Activated T-cell treated with anti-CD3 and anti-CD28 coated beads, Interleukin-2, amount 50 U/mL, for 72 hours (primary cell): ENCODE data around the gene IL12RB1. TPM values are rescaled to one million over a fixed set of nuclear protein-coding genes. Genes with fewer than 3 reads are reported as not detected.

Source experiments
- ATAC-seq, 2 donors: fragments of 150-1000 bp; cut with Tn5 transposase; replicated peaks in 1 of 2; 2 replicates each; pipeline ENCODE4 v1.10.0; 2021; ENCODE audit warnings: moderate library complexity in 2 of 2, mild to moderate bottlenecking in 1 of 2
- DNase-seq, 2 donors: peaks; one replicate each; pipeline ENCODE4 v3.0.0; 2021 to 2022; ENCODE audit warnings: mixed read lengths in 1 of 2
- H3K27ac Mint-ChIP-seq: one replicate; pipeline ENCODE4 v1.8.0; 2022; ENCODE audit warnings: mild to moderate bottlenecking, moderate library complexity, mixed read lengths
- H3K27me3 Mint-ChIP-seq: one replicate; pipeline ENCODE4 v1.8.0; 2022; ENCODE audit warnings: low read depth, mixed read lengths
- H3K36me3 Mint-ChIP-seq, 2 donors: one replicate each; pipeline ENCODE4 v1.8.0; 2022; ENCODE audit warnings: mixed read lengths in 2 of 2, mild to moderate bottlenecking in 1 of 2; ENCODE audit not compliant: insufficient read depth in 2 of 2
- H3K4me1 Mint-ChIP-seq: one replicate; pipeline ENCODE4 v1.8.0; 2022; ENCODE audit warnings: low read depth, mixed read lengths
- H3K4me3 Mint-ChIP-seq, 2 donors: one replicate each; pipeline ENCODE4 v1.8.0; 2022; ENCODE audit warnings: mild to moderate bottlenecking in 2 of 2, mixed read lengths in 2 of 2, moderate library complexity in 2 of 2
- H3K9me3 Mint-ChIP-seq, 2 donors: one replicate each; pipeline ENCODE4 v1.8.0; 2022; ENCODE audit warnings: mixed read lengths in 2 of 2
- total RNA-seq, 2 donors: library from RNA; stranded (reverse); gene quantifications; one replicate each; pipeline ENCODE4 v1.2.3, GENCODE V29; 2022

IL12RB1 gene
- total RNA-seq, 2 donors from 2014 or later, result 13.4 to 20.4 TPM

GRCh38 chr19:18017275-18018083 is 69.3 kb downstream of the IL12RB1 start:
- Mint-ChIP-seq H3K4me1 (peaks cover 84% of the 10 kb centered on the region), H3K4me3 (no peak overlapping the region), H3K27ac (no peak overlapping the region), H3K27me3 (no peaks in the 10 kb centered on the region), H3K36me3 (peaks cover 15 to 20% of the 10 kb centered on the region in 2 donors), H3K9me3 (peaks cover 0 to 2% of the 10 kb centered on the region in 2 donors)
- DNase-seq (no peak), ATAC-seq (no peak)

- Mint-ChIP-seq H3K4me1 (peaks cover 73% of the 10 kb centered on the region), H3K4me3 (no peak overlapping the region), H3K27me3 (no peaks in the 10 kb centered on the region), H3K36me3 (peaks cover 12 to 23% of the 10 kb centered on the region in 2 donors), H3K27ac (peak overlapping the region; percentile 9), H3K9me3 (no peaks in the 10 kb centered on the region)
- DNase-seq (no peak), ATAC-seq (no peak)
Measured at GRCh38 chr19:18016209-18016910, 70.4 kb downstream of the IL12RB1 start.

DNA sequence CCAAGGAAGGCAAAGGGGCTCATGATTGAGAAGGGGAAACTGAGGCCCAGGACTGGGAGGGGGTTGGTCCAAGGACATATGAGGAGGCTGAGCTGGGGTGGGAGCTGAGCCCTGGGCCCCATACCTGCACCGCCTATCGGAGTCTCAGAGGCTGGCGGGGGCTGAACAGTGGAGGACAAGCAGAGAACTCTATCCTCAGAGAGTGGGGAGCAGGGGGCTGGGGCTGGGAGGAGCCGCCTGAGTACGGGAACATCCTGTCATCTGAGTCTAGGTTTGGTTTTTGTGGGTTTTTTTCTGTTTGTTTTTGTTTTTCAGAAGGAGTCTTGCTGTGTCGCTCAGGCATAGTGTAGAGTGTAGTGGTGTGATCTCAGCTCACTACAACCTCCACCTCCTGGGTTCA is 72.5 kb downstream of the IL12RB1 start:
- H3K4me1 Mint-ChIP-seq, result peaks cover 64% of the 10 kb centered on the region
- H3K27ac Mint-ChIP-seq, result peak overlapping the region; percentile 83
- H3K36me3 Mint-ChIP-seq, result peaks cover 12 to 31% of the 10 kb centered on the region in 2 donors
- DNase-seq, result peak; percentile 55 to 58
- H3K4me3 Mint-ChIP-seq, result peak overlapping the region; percentile 31 to 74
- H3K9me3 Mint-ChIP-seq, result no peaks in the 10 kb centered on the region
- peak; percentile 80 for ATAC-seq
- H3K27me3 Mint-ChIP-seq, result no peaks in the 10 kb centered on the region

DNA sequence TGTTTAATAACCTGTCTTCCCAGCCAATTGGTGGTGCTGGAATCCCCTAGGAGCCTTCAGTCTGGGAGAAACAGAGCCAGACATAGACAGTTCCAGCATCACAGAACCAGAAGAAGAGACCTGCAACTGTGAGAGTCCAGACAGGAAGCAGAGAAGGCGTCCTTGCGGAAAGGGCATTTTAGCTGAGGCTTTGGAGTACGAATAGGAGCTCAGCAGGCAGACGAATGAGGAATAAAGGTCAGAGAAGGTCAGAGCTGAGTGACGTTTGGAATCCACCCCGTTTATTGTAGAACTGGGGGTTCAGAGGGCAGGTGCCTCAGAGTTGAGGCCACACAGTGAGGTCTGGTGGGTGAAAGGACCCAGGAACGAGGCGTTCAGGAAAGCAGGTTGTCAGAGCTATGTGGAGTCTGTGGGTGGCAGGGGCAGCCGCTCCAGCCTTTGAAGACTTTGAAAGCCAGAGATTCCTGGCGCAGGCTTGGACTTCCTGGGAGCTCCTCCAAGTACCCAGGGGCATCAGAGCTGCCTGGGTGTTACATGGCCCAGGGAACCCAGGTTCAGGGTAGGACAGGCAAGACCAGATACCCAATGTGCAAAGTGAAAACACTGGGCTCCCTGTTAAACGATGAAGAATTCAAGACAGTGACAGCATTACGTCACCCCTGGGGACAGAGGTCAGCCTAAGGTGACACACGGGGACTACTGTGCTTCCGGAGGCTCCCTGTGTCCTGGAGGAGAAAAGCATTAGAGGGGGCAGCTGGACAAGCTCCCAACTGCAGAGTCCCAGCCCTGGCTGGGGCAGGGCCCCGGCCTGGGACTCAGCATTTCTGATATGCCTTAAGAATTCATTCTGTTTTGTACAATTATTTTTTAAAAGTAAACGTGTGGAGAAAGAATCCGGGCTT is 73.3 kb downstream of the IL12RB1 start:
- H3K27ac Mint-ChIP-seq, result peak overlapping the region; percentile 83
- no peaks in the 10 kb centered on the region for H3K27me3 Mint-ChIP-seq
- DNase-seq (no peak), ATAC-seq (peak; percentile 25 to 28)
- peaks cover 66% of the 10 kb centered on the region for H3K4me1 Mint-ChIP-seq
- no peaks in the 10 kb centered on the region for H3K9me3 Mint-ChIP-seq
- peak overlapping the region; percentile 31 to 74 for H3K4me3 Mint-ChIP-seq
- peaks cover 12 to 35% of the 10 kb centered on the region in 2 donors for H3K36me3 Mint-ChIP-seq

GRCh38 chr19:18010149-18010548 is 76.6 kb downstream of the IL12RB1 start:
- ATAC-seq (no peak), DNase-seq (no peak)
- Mint-ChIP-seq H3K27ac (no peak overlapping the region), H3K4me1 (peaks cover 58% of the 10 kb centered on the region), H3K9me3 (no peaks in the 10 kb centered on the region), H3K36me3 (peaks cover 10 to 37% of the 10 kb centered on the region in 2 donors), H3K27me3 (no peaks in the 10 kb centered on the region), H3K4me3 (no peak overlapping the region)

- Mint-ChIP-seq H3K36me3 (peaks cover 9 to 34% of the 10 kb centered on the region in 2 donors), H3K27me3 (no peaks in the 10 kb centered on the region), H3K27ac (no peak overlapping the region), H3K9me3 (no peaks in the 10 kb centered on the region), H3K4me1 (peaks cover 52% of the 10 kb centered on the region), H3K4me3 (peak overlapping the region; percentile 84 to 86)
- DNase-seq (no peak), ATAC-seq (no peak)
Measured at GRCh38 chr19:18009412-18010066, 77.2 kb downstream of the IL12RB1 start.

Other genes starting within 250 kb of the IL12RB1 start
- 100 to 1,000 TPM; 235 to 247 TPM for gene JAK3, start 239.0 kb downstream of the IL12RB1 start, total RNA-seq
- gene RPL18A, start 227.0 kb downstream of the IL12RB1 start, total RNA-seq, result 1,000 to 10,000 TPM; 2,983 to 3,463 TPM
- gene SLC5A5, start 215.0 kb downstream of the IL12RB1 start, total RNA-seq, result 1 to 10 TPM; 2.0 to 3.3 TPM
- gene CCDC124, start 153.9 kb downstream of the IL12RB1 start, total RNA-seq, result 10 to 100 TPM; 50.1 to 68.1 TPM
- gene KCNN1, start 119.8 kb downstream of the IL12RB1 start, total RNA-seq, result 1 to 10 TPM in 1 of 2 donors, under 1 TPM in 1; 0.69 to 1.2 TPM
- gene ARRDC2, start 78.8 kb downstream of the IL12RB1 start, total RNA-seq, result 10 to 100 TPM; 41.4 to 47.9 TPM
- 10 to 100 TPM; 22.4 to 23.2 TPM for gene MAST3, start 10.8 kb upstream of the IL12RB1 start, total RNA-seq
- gene PIK3R2, start 66.2 kb upstream of the IL12RB1 start, total RNA-seq, result 10 to 100 TPM; 13.3 to 15.4 TPM
- gene IFI30, start 86.9 kb upstream of the IL12RB1 start, total RNA-seq, result 10 to 100 TPM; 10.2 to 11.4 TPM
- 10 to 100 TPM in 1 of 2 donors, 1 to 10 TPM in 1; 9.8 to 10.1 TPM for gene MPV17L2, start 106.3 kb upstream of the IL12RB1 start, total RNA-seq
- 1 to 10 TPM; 1.8 to 1.9 TPM for gene RAB3A, start 117.1 kb upstream of the IL12RB1 start, total RNA-seq
- gene PDE4C, start 139.5 kb upstream of the IL12RB1 start, total RNA-seq, result under 1 TPM in 1 of 2 donors, not detected in 1; 0.10 TPM
- 1 to 10 TPM; 2.2 to 2.8 TPM for gene IQCN, start 187.5 kb upstream of the IL12RB1 start, total RNA-seq
- gene JUND, start 194.7 kb upstream of the IL12RB1 start, total RNA-seq, result 100 to 1,000 TPM; 197 to 235 TPM
- 100 to 1,000 TPM; 178 to 250 TPM for gene LSM4, start 236.1 kb upstream of the IL12RB1 start, total RNA-seq